Loucy (cell line): ENCODE data around the gene TMEM183A.

ENCODE experiments used
- H2AFZ ChIP-seq: fragments of 200-600 bp; sonication (generic); 2 replicates; pipeline ENCODE4 v1.6.0; 2016; ENCODE audit warnings: antibody characterized with exemption, mild to moderate bottlenecking, low read length, moderate library complexity
- H3F3A ChIP-seq: fragments of 200-600 bp; 2 replicates; pipeline ENCODE4 v1.6.0; 2016; ENCODE audit warnings: antibody characterized with exemption, low read depth, mild to moderate bottlenecking
- H3K27me3 ChIP-seq: fragments of 200-600 bp; sonication (generic); 2 replicates; pipeline ENCODE4 v1.6.1; 2014; ENCODE audit warnings: low read length, mild to moderate bottlenecking; ENCODE audit not compliant: insufficient read depth, poor library complexity, severe bottlenecking
- H3K36me3 ChIP-seq: fragments of 200-600 bp; sonication (generic); 2 replicates; pipeline ENCODE4 v1.6.1; 2016; ENCODE audit warnings: low read length; ENCODE audit not compliant: insufficient read depth
- H3K4me1 ChIP-seq: fragments of 200-600 bp; sonication (generic); 2 replicates; pipeline ENCODE4 v1.5.1; 2014; ENCODE audit warnings: low read length, mild to moderate bottlenecking; ENCODE audit not compliant: insufficient read depth, poor library complexity, severe bottlenecking
- H3K4me2 ChIP-seq: fragments of 200-600 bp; sonication (generic); 2 replicates; pipeline ENCODE4 v1.6.0; 2014; ENCODE audit warnings: antibody characterized with exemption, low read length, low read depth, mild to moderate bottlenecking; ENCODE audit not compliant: poor library complexity, severe bottlenecking
- H3K4me3 ChIP-seq: fragments of 200-600 bp; sonication (generic); 2 replicates; pipeline ENCODE4 v1.5.1; 2014; ENCODE audit warnings: low read length, mild to moderate bottlenecking, mixed read lengths; ENCODE audit not compliant: poor library complexity, severe bottlenecking
- H3K79me2 ChIP-seq: fragments of 200-600 bp; sonication (generic); 2 replicates; pipeline ENCODE4 v1.6.1; 2014; ENCODE audit warnings: low read length; ENCODE audit not compliant: insufficient read depth
- H3K9ac ChIP-seq: fragments of 200-600 bp; sonication (generic); 2 replicates; pipeline ENCODE4 v1.6.0; 2014; ENCODE audit warnings: mild to moderate bottlenecking, low read depth, low read length, moderate library complexity; ENCODE audit not compliant: poor library complexity, severe bottlenecking
- H3K9me2 ChIP-seq: fragments of 200-600 bp; sonication (generic); replicated peaks from 2 replicates; pipeline ENCODE4 v1.6.1; 2016; ENCODE audit warnings: low read depth, low read length, mixed read lengths
- H3K9me3 ChIP-seq: fragments of 200-600 bp; sonication (generic); 2 replicates; pipeline ENCODE4 v1.6.1; 2014; ENCODE audit warnings: mild to moderate bottlenecking, antibody characterized with exemption, low read length, low read depth; ENCODE audit not compliant: insufficient read depth
- H4K20me1 ChIP-seq: fragments of 200-600 bp; sonication (generic); 2 replicates; pipeline ENCODE4 v1.6.0; 2014; ENCODE audit warnings: antibody characterized with exemption, low read length, mild to moderate bottlenecking; ENCODE audit not compliant: insufficient read depth, poor library complexity, severe bottlenecking
- CTCF ChIP-seq: fragments of 200-600 bp; sonication (generic); conservative IDR thresholded peaks from 2 replicates; pipeline ENCODE4 v1.5.1; 2014; ENCODE audit warnings: mild to moderate bottlenecking, antibody characterized with exemption, low read length
- EZH2phosphoT487 ChIP-seq: fragments of 200-600 bp; IDR thresholded peaks from 2 replicates; pipeline ENCODE4 v1.6.1; 2018; ENCODE audit warnings: antibody characterized with exemption, mild to moderate bottlenecking, moderate library complexity, borderline replicate concordance

TMEM183A gene

GRCh38 chr1:203036537-203036936 is 29.4 kb downstream of the TMEM183A start:
- H3K4me2 ChIP-seq = no peak overlapping the region
- H3K4me3 ChIP-seq = no peak overlapping the region
- H3K79me2 ChIP-seq = no peaks in the 10 kb centered on the region
- H3K36me3 ChIP-seq = no peaks in the 10 kb centered on the region
- H3K9ac ChIP-seq = no peak overlapping the region
- peaks cover 7% of the 10 kb centered on the region for H3K4me1 ChIP-seq
- no peak for TF ChIP-seq EZH2phosphoT487
- no peak for TF ChIP-seq CTCF
- H3K27me3 ChIP-seq = no peaks in the 10 kb centered on the region
- no peaks in the 10 kb centered on the region for H3F3A ChIP-seq
- H2AFZ ChIP-seq = no peak overlapping the region
- H3K9me3 ChIP-seq = no peaks in the 10 kb centered on the region
- H4K20me1 ChIP-seq = no peaks in the 10 kb centered on the region
- H3K9me2 ChIP-seq = no peaks in the 10 kb centered on the region

- no peak overlapping the region for H3K4me3 ChIP-seq
- no peaks in the 10 kb centered on the region for H4K20me1 ChIP-seq
- H3K9ac ChIP-seq = no peak overlapping the region
- peak overlapping the region; percentile 28 for H3K4me2 ChIP-seq
- H3K9me3 ChIP-seq = no peaks in the 10 kb centered on the region
- no peaks in the 10 kb centered on the region for H3K36me3 ChIP-seq
- no peak for TF ChIP-seq EZH2phosphoT487
- no peak for TF ChIP-seq CTCF
- H3K4me1 ChIP-seq = peaks cover 7% of the 10 kb centered on the region
- no peaks in the 10 kb centered on the region for H3F3A ChIP-seq
- no peak overlapping the region for H2AFZ ChIP-seq
- H3K79me2 ChIP-seq = no peaks in the 10 kb centered on the region
- no peaks in the 10 kb centered on the region for H3K9me2 ChIP-seq
- H3K27me3 ChIP-seq = no peaks in the 10 kb centered on the region
Observed at GRCh38 chr1:203037509-203038190, 30.5 kb downstream of the TMEM183A start.

- Histone ChIP-seq H4K20me1 (no peaks in the 10 kb centered on the region), H3K4me2 (peak overlapping the region; percentile 28), H3K79me2 (no peaks in the 10 kb centered on the region), H3K9me3 (no peaks in the 10 kb centered on the region), H3K4me1 (peaks cover 7% of the 10 kb centered on the region), H3F3A (no peaks in the 10 kb centered on the region), H3K9me2 (no peaks in the 10 kb centered on the region), H3K4me3 (no peak overlapping the region), H3K27me3 (no peaks in the 10 kb centered on the region), H3K9ac (no peak overlapping the region), H2AFZ (no peak overlapping the region), H3K36me3 (no peaks in the 10 kb centered on the region)
- no peak for TF ChIP-seq EZH2phosphoT487
- TF ChIP-seq CTCF = no peak
Observed at GRCh38 chr1:203038217-203038741, 31.1 kb downstream of the TMEM183A start.
